Activated B cell treated with CpG ODN at 0.5 μM for 24 hours (primary cell): ENCODE measurements around the gene AK9. TPM values are rescaled to one million over a fixed set of nuclear protein-coding genes. Genes with fewer than 3 reads are reported as not detected.

Experiments
- ATAC-seq: fragments of 200-7000 bp; cut with Tn5 transposase; one replicate; pipeline ENCODE4 v1.10.0; 2021; ENCODE audit warnings: low read depth, mild to moderate bottlenecking, moderate library complexity
- CTCF ChIA-PET: fragments of 350-600 bp; sonication (Branson Sonifier 250); formaldehyde crosslinking; loops from one replicate; lab custom pipeline; 2021; ENCODE audit warnings: antibody characterized with exemption; lab: Charles Lee
- POLR2A ChIA-PET: fragments of 350-600 bp; sonication (Branson Sonifier 250); formaldehyde crosslinking; loops from one replicate; lab custom pipeline; 2021; ENCODE audit warnings: antibody characterized with exemption; lab: Charles Lee
- DNase-seq: peaks from one replicate; pipeline ENCODE4 v3.0.0; 2022
- H3K27ac Mint-ChIP-seq: one replicate; pipeline ENCODE4 v1.8.0; 2020; ENCODE audit warnings: mixed read lengths
- H3K27me3 Mint-ChIP-seq: one replicate; pipeline ENCODE4 v1.8.0; 2021; ENCODE audit warnings: mixed read lengths
- H3K36me3 Mint-ChIP-seq: one replicate; pipeline ENCODE4 v1.8.0; 2021; ENCODE audit warnings: low read depth, mixed read lengths
- H3K4me1 Mint-ChIP-seq: one replicate; pipeline ENCODE4 v1.8.0; 2021; ENCODE audit warnings: mixed read lengths
- H3K4me3 Mint-ChIP-seq: one replicate; pipeline ENCODE4 v1.8.0; 2020; ENCODE audit warnings: mild to moderate bottlenecking, mixed read lengths
- H3K9me3 Mint-ChIP-seq: one replicate; pipeline ENCODE4 v1.8.0; 2020; ENCODE audit warnings: mixed read lengths
- CTCF ChIP-seq: fragments of 200-600 bp; IDR thresholded peaks from one replicate; pipeline ENCODE4 v1.8.0; 2022; ENCODE audit warnings: antibody characterized with exemption, mild to moderate bottlenecking
- intact Hi-C: fragments of 100-400 bp; cut with micrococcal nuclease; formaldehyde crosslinking; loops from one replicate; pipeline ENCODE4 v1.15.1; 2024
- total RNA-seq: library from RNA; stranded (reverse); gene quantifications from 2 replicates; pipeline ENCODE4 v1.2.3, GENCODE V29; 2022

AK9 gene
- total RNA-seq, 1 donor from 2014 or later: 9.1 TPM

GRCh38 chr6:109452181-109452580 lies 238.8 kb downstream of the AK9 start:
- intact Hi-C loops: loop anchor here (10.0 kb wide), 1 partner anchor 1953 kb away; no protein-coding TSS in a partner anchor
- peak overlapping the region; percentile 19 for H3K4me3 Mint-ChIP-seq
- H3K27me3 Mint-ChIP-seq: no peaks in the 10 kb centered on the region
- H3K4me1 Mint-ChIP-seq: peaks cover 79% of the 10 kb centered on the region
- ATAC-seq: no peak
- no peak for DNase-seq
- POLR2A ChIA-PET: interaction anchor here (6.9 to 7.9 kb wide), 2 partner anchors 10 to 69 kb away, joined by 104 to 154 read pairs; partner anchors contain the start of genes CD164, PPIL6 and SMPD2
- CTCF ChIA-PET: interaction anchor here (4.4 kb wide), 1 partner anchor 10 kb away, joined by 31 read pairs; the partner anchor contains the start of genes PPIL6 and SMPD2
- no peak for TF ChIP-seq CTCF
- H3K27ac Mint-ChIP-seq: peak overlapping the region; percentile 56
- peaks cover 46% of the 10 kb centered on the region for H3K36me3 Mint-ChIP-seq
- H3K9me3 Mint-ChIP-seq: no peaks in the 10 kb centered on the region

GRCh38 chr6:109451376-109451775 lies 239.6 kb downstream of the AK9 start:
- no peak for TF ChIP-seq CTCF
- CTCF ChIA-PET: interaction anchor here (4.4 kb wide), 1 partner anchor 10 kb away, joined by 31 read pairs; the partner anchor contains the start of genes PPIL6 and SMPD2
- ATAC-seq: no peak
- peaks cover 54% of the 10 kb centered on the region for H3K36me3 Mint-ChIP-seq
- DNase-seq: no peak
- intact Hi-C loops: loop anchor here (10.0 kb wide), 1 partner anchor 1953 kb away; no protein-coding TSS in a partner anchor
- H3K9me3 Mint-ChIP-seq: no peaks in the 10 kb centered on the region
- no peaks in the 10 kb centered on the region for H3K27me3 Mint-ChIP-seq
- H3K27ac Mint-ChIP-seq: no peak overlapping the region
- peaks cover 74% of the 10 kb centered on the region for H3K4me1 Mint-ChIP-seq
- POLR2A ChIA-PET: interaction anchor here (2.0 to 6.9 kb wide), 2 partner anchors 9 to 68 kb away, joined by 8 to 154 read pairs; partner anchors contain the start of genes CD164, PPIL6 and SMPD2
- no peak overlapping the region for H3K4me3 Mint-ChIP-seq

- no peak for TF ChIP-seq CTCF
- no peak for DNase-seq
- ATAC-seq: no peak
- ChIA-PET CTCF (interaction anchor here (1.2 to 4.4 kb wide), 2 partner anchors 9 to 66 kb away, joined by 6 to 31 read pairs; partner anchors contain the start of genes PPIL6 and SMPD2), POLR2A (interaction anchor here (1.5 to 2.0 kb wide), 3 partner anchors 7 to 68 kb away, joined by 3 to 15 read pairs (median 8); partner anchors contain the start of genes CD164, PPIL6 and SMPD2)
- Mint-ChIP-seq H3K36me3 (peaks cover 59% of the 10 kb centered on the region), H3K27ac (peak overlapping the region; percentile 32), H3K4me3 (peak overlapping the region; percentile 4), H3K9me3 (no peaks in the 10 kb centered on the region), H3K4me1 (peaks cover 73% of the 10 kb centered on the region), H3K27me3 (no peaks in the 10 kb centered on the region)
- intact Hi-C loops: loop anchor here (1.0 to 10.0 kb wide), 2 partner anchors 10 to 1954 kb away; no protein-coding TSS in a partner anchor
Observed at GRCh38 chr6:109450801-109451200, 240.2 kb downstream of the AK9 start.

- no peaks in the 10 kb centered on the region for H3K27me3 Mint-ChIP-seq
- intact Hi-C loops: loop anchor here (1.0 to 10.0 kb wide), 2 partner anchors 9 to 1955 kb away; no protein-coding TSS in a partner anchor
- H3K4me1 Mint-ChIP-seq: peaks cover 75% of the 10 kb centered on the region
- H3K4me3 Mint-ChIP-seq: peak overlapping the region; percentile 53
- POLR2A ChIA-PET: interaction anchor here (0.7 to 2.0 kb wide), 4 partner anchors 8 to 355 kb away, joined by 3 to 15 read pairs (median 6); partner anchors contain the start of genes CD164, CEP57L1, PPIL6 and SMPD2
- DNase-seq: no peak
- peak; percentile 29 for ATAC-seq
- no peaks in the 10 kb centered on the region for H3K9me3 Mint-ChIP-seq
- no peak for TF ChIP-seq CTCF
- CTCF ChIA-PET: interaction anchor here (1.2 kb wide), 1 partner anchor 66 kb away, joined by 6 read pairs; no protein-coding TSS in a partner anchor
- peaks cover 63% of the 10 kb centered on the region for H3K36me3 Mint-ChIP-seq
- H3K27ac Mint-ChIP-seq: peak overlapping the region; percentile 80
Observed at GRCh38 chr6:109449795-109450673, 241.0 kb downstream of the AK9 start.
